ENCODE results near the gene CENPX.

The CENPX gene

GRCh38 chr17:82009413-82009812 is 13.3 kb downstream of the CENPX start:
- DNase-seq = no peak

DNA sequence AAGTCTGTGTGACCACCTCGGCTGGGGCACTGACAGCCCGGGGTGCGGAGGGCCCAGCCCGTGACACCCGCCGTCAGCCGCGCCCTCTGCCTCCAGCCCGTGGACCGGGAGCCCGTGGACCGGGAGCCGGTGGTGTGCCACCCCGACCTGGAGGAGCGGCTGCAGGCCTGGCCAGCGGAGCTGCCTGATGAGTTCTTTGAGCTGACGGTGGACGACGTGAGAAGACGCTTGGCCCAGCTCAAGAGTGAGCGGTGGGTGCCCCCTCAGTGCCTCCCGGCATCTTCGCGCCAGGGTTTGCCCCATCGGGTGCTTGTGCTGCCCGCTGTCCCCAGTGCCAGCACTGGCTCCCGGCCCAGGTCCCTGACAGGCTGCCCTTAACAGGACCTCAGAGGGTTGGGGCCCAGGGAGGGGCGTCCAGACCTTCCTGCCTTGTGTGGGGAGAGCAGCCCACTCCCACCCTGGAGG is 13.7 kb downstream of the CENPX start:
- DNase-seq = no peak

DNA sequence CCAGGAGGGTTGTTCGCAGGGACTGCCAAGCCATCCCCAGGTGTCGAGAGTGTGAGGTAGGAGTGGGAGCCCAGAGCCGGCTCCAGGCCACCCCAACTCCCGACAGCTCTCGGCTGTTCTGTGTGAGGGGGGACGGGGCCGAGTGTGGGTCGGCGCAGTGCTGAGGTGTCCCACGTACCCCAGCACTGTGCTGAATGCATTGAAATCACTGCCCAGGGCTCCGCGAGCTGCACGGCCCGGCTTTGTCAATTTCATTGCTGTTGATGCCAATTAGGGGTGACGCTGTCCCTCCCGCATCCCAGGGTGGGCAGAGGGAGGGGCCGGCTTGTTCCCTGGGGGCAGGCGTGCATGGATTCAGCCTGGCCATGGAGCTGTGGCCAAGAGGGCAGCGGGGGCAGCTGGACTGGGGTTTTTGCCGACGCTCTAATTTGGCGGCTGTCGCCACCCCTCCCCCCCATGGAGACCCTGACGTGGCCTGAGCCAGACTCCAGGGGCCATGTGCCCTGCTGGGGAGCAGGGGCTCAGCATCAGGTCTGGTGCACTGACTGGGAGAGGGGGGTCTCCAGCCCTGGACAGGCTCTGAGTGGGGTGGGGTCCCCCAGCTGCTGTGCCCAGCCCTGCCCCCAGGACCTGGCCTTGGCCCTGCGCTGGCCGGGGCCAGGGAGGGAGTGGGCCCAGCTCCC is 14.3 kb downstream of the CENPX start:
- DNase-seq = no peak

DNA sequence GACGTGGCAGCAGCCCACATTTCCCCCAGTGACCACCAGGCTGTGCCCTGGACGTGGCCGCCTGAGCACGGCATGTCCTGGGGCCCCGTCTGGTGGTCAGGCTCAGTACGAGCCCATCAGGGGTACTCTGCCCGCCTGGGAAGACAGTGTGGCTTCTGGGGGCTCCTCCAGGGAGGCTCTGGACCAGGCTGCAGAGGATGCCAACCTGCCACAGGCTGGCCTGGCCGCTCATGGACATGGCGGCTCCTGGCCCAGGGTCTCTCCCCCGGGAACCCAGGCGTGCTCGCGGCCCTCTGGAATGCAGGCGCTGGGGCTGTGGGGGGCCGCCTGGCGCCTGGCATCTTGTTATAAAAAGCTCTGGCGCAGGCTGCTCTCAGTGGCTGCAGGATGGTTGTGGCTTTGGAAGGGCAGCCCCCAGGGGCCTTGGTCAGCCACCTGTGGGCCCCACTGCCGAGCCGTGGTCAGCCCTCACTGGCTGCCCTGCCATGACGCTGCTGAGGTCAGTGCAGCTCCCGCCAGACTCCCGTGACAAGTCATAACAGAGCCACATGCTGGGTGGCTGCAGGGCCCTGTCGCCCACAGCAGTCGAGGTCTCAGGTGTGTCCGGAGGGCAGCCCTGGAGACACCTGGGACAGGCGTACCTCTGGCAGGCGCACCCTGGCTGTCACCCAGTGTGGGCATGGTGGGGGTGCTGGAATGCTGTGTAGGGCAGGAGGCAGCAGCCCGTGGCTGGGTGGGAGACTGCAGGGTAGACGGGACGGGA is 15.0 kb downstream of the CENPX start:
- no peak for DNase-seq

DNA sequence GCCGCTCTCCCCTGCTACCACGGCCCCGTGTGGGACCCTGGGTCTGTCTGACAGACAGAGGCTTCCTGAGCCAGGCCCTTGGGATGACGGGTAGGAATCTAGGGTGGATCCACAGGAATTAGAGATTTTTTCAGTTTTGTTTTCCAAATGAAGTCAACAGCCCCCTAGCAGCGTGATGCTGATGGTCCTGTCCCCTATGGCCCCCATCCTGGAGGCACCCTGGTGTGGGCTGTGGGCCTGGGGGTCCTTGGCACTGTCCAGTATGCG is 15.5 kb downstream of the CENPX start:
- DNase-seq = no peak

DNA sequence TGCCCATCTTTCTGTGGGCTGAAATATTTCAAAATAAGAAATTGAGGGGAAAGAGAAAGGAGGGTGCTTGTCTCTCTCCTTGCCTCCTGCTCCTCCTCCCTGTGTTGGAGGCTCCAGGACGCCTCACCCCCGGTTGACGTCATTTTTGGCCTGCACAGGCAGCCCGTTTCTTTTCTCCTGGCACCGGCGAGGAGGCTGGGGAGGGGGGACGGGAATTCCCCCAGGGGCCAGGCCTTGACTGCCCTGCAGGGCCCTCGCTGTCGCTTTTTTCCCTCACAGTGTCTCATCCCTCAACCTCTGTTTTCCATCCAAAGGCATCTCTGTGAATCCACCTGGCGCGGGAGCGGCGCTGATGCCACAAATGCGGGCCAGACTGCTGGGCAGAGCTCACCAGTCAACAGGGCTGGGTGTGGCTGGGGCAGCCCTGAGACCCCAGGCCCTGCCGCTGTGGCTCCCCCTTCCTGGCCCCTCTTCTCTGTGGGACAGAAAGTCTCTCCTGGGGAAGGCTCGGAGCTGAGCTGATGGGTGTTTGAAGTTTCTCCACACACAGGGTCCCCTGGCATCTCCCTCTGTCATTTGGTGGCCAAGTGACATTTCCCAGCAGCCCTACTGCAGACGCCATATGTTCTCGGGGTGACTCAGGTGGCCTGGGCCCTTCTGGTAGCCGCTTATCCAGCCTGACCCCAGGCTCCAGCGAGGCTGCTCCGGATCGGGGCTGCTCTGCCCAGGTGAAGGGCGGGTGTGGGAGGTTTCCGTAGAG is 16.0 kb downstream of the CENPX start:
- DNase-seq = peak; percentile 7

DNA sequence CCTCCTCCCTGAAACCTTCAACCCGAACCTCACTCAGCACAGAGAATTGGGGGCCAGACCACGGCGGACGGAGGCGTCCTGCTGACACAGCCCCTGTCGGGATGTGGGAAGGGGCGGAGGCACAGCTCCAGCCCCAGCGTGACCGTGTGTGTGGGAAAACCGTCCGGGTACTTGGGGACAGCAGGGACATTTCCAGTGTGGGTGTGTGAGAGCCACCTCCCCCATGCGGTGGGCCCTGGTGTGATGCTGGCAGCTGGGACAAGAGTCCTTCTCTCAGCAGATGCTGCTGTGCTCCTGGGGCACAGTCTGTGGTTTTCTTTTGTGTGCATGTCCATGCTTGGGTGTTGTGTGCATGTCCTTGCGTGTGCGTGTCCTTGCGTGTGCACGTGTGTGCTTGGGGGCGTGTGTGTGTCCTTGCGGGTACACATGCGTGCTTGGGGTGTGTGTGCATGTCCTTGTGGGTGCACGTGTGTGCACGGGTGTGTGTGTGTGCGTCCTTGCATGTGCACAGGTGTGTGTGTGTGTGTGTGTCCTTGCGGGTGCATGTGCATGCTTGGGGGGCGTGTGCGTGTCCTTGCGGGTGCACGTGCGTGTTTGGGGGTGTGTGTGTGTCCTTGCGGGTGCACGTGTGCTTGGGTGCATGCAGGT is 16.9 kb downstream of the CENPX start:
- DNase-seq = no peak

DNA sequence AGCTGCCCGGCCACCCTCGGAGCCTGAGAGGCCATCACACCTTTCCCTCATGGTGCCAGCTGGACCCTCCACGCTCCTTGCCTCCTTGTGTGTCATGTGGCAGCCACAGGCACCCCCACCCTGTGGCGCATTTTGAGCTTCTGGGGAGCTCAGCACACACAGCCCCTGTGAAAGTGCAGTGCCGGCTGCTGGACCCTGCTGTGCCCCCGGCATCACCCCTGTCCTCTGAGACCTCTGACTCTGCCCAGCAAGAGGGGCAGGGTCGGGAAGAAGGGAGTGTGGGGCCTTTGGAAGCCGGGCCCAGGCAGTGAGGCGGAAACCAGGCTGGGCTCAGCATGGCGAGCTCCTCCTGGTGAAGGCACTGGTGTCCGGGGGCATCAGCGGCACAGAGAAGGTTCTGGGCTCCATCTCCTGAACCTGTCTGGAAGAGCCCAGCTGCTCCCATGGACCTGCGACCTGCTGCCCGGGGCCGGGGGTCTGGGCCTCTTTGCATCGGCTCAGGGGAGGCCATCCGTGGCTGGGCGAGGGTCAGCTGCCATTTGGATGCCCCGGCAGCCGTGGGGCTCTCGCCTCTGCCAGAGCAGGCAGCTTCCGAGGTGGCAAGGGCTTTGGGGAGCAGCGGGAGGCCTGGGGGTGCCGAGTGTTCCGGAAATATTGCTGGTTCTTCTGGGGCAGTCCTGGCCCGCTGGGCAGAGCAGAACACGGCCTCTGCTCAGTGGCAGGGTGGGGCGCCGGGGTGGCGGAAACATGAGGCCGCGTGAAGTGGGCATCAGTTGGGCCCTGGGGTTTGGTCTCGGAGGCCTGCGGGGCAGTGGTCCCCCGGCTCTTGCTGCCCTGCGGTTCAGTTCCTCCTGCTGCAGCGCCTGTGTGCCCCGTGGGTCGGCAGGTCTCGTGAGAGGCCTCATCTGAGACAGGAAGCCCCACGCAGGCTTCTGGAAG is 17.9 kb downstream of the CENPX start:
- DNase-seq = no peak

DNA sequence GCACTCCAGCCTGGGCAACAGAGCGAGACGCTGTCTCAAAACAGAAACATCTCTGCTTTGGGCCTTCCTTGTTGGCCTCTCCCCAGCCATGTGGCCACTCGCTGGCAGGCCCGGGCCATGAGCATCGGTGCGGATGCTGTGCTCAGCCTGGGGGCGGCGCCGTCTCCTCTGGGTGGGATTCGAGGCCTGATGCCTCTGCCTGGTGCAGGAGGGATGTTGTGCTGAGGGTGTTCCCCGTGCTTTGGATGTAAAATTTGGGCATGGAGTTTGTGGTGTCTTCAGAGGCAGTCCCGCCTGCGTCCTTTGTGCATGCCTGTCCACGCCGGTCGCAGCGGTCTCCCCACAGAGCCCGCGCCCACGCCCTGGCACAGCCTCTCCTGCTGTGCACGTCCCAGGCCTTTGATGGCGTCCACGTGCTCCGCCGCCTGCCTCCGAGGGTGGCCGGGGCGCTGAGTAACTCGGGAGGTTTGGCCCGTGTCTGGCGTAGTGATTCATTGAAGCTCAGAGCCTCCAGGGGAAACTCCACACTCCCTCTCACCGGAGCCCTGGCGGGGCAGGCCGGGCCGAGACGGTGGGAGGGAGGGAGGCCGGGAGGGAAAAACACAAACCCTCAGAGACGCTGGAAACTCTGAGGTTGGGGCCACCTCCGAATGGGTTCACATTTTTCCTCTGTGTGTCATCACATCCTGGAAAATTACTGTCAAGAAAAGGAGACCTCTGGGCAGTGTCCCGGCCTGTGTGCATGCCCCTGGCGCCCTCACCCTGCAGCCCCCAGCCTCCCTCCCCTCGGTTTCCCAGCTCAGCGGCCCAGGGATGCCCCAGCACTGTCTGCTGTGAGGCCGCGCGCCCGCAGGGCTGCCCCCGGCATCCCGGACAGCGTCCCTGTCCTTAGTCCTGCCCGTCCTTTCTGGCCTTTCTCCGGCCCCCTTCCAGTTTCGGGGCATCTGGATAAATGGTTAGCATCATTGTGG is 19.0 kb downstream of the CENPX start:
- DNase-seq = peak; percentile 88

DNA sequence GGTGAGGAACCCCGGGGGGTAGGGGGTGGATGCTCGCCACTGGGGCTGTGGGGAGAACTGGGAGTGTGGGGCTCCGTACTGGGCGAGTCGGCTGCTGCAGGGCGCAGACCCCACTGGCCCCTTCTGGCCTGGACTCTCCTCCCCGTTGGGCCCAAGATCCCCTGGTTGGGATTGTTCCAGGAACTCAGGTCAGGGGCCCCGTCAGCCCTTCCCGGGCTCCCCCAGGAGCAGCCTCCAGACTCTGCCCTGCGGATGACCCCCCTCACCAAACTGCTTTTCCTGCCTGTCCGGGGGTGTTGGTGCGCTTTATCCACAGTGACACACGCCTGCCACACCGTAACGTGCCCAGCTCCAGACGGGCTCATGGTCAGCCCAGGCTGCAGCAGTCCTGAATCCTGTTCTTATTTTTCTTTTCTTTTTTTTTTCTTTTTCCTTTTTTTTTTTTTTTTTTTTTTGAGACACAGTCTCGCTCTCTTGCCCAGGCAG is 21.1 kb downstream of the CENPX start:
- DNase-seq = no peak

GRCh38 chr17:82000803-82001570 is 21.7 kb downstream of the CENPX start:
- DNase-seq = no peak

DNA sequence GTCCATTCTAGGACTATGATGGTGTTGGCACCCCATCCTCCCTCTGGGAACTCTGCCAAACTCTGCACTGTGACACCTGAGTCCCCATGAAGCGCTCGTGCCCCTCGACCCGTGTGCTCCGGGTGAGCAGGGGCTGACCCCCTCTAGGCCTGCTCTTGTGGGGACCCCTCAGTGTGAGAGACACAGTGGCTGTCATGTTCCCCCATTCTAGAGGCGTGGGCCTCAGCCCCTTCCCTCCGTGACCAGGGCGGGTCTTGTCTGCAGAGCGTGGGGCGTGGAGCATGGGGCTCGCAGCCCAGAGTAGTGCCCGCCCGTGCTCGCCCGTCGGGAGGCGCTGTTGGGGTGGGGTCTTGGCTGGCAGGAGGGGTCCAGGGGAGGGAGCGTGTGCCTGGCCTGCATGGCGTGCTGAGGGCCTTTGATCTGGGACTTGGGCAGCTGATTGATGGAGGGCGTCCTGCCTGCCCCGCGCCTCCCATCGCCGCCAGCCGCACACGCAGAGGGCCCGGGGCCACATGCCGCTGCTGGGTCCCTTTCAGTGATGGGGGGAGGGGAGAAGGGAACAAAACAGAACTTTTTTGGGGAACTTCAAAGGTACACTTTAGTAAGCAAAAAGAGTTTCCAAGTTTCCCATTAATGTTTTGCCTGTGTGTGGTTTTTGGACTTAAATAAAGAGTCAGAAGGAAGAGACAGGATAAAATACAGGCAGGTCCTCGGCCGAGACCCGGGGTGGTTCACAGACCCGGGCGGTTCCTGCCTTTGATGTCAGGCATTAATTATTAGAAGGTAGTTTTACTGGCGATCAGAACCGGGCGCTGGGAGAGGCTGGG is 22.5 kb downstream of the CENPX start:
- DNase-seq = no peak

DNA sequence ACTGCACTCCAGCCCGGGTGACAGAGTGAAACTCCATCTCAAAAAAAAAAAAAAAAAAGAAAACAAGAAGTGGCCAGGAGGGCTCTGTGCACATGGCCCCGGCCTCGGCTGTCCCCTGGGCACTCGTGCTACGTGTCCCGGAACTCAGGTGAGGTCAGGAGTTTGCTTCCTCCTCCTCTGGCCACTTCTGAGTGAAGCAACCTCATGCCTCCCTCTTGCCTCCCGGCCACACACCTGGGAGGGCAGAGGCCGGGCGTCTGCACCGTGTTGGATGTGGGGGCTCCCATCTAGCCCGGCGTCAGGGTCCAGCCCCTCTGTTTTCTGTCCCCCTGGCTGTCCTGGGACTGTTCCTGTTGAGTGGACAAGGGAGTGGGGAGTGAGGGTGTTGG is 23.1 kb downstream of the CENPX start:
- DNase-seq = no peak

DNA sequence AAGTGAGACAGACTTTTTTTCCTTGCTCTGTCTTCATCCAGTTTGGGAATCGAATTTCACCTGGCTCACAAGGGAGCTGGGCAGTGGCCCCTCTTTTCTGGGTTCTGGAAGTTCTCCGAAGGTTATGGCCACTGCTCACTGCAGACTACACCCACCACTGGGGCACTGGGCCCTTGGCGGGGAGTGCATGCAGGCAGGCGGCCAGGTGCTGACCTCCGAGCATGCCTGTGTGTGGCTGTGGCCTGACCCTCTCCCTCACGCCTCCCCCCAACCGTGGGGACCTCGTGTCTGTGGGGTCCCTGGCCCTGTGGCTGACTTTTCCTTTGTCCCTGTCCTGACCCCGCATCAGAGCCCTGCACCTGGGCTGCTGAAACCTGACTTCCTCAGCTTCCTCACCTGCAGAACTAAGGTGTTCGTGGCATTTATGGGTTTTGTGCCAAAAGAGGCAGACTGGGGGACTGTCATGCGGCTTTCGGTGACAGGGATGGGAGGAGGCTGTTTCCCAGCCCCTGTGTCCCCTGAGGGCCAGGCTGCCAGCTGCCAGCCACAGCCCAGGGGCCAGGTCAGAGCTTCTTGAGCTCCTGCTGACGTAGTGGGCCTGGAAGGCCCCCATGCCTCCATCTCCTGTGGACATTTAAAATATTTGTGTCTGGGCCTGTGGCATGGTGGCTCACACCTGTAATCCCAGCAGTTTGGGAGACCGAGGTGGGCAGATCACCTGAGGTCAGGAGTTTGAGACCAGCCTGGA is 23.8 kb downstream of the CENPX start:
- no peak for DNase-seq

DNA sequence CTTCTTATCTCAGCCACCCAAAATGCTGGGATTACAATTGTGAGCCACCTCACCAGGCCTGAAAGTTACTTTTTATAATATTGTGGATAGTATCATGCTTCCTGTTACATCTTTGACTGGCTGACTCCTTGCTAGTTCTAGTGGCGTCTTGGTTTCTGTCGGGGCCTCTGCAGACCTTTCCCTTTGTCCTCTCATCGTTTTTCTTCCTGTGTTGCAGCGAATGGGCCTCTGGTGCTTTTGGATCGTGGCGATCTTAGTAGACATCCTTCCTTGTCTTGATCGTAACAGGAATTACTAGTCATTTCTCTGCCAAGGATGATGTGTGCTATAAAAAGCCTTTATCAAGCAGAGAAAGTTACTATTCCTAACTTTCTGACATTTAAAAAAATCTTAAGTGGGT is 24.5 kb downstream of the CENPX start:
- no peak for DNase-seq

- DNase-seq = no peak
Observed at GRCh38 chr17:81996757-81997441, 25.8 kb downstream of the CENPX start.

DNA sequence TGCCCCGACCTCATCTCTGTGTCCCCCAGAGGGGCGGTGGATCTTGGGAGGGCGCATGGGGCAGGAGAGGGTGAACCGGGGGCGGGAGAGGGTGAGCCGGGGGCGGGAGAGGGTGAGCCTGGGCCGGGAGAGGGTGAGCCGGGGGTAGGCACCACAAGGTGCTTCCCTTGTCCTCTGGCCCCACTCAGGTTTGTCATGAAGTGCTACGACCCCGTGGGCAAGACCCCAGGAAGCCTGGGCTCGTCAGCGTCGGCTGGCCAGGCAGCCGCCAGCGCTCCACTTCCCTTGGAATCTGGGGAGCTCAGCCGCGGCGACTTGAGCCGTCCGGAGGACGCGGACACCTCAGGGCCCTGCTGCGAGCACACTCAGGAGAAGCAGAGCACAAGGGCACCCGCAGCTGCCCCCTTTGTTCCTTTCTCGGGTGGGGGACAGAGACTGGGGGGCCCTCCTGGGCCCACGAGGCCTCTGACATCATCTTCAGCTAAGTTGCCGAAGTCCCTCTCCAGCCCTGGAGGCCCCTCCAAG is 26.4 kb downstream of the CENPX start:
- no peak for DNase-seq

Measured in kidney glomerular epithelial cell (primary cell).